Pons (tissue), 1 donor: ENCODE results near the gene MYLK4.

Experiments
- DNase-seq: peaks from one replicate; pipeline ENCODE4 v3.0.0-alpha.2; 2016; ENCODE audit warnings: low spot score

Gene MYLK4

DNA sequence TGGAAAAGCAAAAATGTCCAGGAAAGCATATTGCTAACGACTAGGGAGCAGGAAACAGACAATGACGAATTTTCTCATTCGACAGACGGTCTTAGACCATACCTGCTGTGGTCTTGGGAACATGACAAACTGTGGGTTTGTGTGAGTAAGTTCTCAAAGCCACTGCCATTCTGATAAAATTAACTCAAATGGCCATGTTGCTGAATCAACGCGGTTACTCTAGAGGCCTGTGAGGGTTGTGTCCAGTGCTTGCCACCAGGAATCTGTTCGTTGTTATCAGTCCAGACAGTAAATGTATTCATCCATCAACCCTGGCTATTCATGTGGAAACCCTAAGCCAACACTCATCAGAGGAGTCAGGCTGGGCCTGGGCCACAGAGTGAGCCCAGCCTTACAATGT, 124.3 kb downstream of the MYLK4 start:
- DNase-seq: no peak

DNA sequence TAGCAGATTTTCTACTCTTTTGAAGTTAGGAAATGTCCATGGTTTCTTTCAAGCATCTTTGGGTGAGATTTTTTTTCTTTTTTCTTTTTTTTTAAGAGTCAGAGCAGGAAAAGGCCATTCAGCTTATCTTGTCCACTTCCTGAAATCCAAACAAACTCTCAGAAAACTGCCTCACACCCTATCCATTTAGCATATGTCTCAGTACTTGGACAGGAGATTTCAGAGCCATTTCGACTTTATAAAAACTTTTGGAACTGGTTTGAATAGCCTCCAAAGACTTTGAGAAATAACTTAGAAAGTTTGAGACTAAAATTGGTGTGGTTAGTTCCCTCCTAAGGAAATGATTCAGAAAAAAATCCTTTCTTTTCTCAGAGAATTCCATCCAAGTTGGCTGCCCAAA, 125.1 kb downstream of the MYLK4 start:
- DNase-seq: no peak

DNA sequence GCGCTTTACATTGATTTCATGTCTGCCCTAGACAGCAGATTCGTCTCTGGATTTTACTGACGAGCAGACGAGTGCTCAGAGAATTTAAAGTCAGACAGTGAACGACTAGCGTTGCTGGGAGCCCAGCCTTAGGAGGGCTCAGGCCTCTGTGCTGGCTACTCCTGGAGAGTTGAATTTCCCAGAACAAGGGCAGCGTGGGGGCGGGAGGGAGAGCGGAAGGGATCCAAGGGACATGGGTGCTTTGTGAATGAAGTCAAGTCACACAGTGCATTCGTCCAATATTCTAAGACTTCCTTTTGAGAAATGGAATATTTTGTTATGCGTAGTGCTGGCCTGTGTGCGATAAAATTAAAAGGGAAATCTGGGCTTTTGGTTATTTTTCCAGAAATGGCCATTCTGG, 126.5 kb downstream of the MYLK4 start:
- DNase-seq: no peak

DNA sequence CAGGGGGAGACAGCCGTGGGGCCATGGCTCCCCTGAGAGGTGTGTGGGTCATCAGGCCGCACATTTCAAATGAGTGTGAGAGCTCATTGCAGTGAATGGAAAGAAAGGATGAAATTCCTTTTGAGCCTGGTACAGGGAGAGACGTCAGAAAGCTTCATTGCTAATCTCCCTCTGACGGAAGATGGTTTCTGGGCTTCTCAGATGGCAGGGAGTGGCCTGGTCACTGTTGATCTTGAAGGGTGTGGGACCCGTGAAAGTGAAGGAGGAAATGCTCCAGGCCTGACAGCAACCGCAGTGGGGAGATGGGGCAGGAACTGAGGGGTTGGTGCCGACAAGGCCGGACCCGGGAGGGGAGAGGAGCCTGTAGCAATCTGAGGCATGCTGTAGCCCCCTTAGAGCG, 127.4 kb downstream of the MYLK4 start:
- DNase-seq: no peak

DNA sequence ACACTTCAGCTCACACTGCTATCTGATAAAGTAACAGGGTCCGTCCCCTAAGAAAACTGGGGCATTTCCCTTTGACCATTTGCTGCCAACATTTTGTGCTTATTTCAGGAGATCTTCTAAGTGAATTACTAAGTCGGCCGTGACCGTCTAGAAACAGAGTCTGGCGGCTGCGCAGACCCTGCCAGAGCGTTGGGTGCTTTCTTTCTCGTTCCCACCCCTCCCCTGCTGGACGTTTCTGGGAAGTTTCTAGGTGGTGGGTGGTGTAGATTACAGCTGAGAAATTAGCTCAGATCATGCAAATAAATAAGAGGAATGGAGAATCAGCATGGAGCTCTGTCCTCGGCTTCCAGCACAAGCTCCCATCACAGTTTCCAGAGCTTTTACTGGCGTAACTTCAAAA, 128.1 kb downstream of the MYLK4 start:
- no peak for DNase-seq

DNA sequence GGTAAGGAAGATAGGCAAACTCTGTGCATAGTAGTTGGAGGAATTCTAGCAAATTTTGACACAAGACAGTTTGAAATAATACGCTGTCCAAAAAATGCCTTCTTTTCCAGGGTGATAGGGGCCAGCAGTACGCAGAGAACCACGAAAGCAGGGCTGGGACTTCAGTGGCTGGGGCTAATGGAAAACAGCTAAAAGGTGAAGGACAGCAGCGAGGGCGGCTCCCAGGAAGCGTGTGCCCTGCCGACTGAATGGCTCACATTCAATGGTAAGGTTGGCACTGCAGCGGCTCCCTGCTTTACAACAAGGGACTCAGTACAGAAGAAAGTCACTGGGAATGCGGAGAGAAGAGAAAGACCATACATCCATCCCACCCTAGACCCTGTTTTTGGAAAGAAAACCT, 131.1 kb downstream of the MYLK4 start:
- DNase-seq: no peak

DNA sequence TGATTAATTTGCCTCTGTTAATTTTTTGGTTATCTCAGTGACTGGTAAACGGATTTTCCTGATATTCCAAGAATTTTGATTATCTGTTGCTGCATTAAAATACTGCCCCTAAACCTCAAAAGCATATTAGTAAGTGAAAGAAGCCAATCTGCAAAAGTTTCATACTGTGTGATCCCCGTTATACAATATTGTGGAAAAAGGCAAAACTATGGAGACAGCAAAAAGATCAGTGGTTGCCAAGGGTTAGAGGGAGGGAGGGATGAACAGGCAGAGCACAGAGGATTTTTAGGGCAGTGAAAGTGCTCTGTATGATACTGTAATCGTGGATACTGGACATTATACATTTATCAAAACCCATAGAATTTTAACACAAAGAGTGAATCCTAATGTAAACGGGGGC, 133.0 kb downstream of the MYLK4 start:
- no peak for DNase-seq

DNA sequence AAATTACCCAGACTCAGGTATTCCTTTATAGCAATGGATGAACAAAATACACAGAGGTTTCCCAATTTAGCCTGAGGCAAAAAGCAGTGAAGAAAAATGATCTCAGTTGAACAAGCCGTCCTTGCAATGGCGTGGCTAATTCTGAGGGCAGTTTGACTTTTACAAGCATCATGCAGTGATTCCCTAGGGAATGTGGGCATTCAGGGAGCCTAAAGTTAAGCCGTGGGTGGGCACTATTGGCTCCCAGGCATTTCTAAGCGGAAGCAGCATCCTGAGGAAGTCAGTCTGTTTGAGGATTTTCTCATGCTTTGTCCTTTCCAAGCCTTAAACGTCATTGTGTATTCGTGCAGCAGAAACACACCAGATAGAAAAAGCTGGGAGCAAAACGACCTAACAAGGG, 133.9 kb downstream of the MYLK4 start:
- no peak for DNase-seq

DNA sequence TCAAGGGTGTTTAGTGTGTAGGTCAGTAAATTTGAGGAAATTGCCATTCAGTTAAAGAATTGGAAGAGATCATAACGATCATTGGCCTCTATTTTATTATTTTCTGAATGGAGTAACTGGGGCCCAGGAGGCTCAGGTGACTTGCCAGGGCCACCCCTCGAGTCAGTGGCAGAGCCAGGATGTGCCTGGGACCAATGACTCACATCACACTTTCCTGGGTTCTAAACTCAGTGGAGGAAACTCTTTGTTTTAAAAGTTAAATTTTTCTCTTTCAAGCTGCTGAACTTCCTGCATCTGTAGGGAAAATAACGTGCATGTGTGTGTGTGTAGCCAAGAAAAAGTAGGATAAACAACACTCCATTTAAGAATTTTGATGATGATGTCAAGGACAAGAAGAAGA, 135.5 kb downstream of the MYLK4 start:
- no peak for DNase-seq

DNA sequence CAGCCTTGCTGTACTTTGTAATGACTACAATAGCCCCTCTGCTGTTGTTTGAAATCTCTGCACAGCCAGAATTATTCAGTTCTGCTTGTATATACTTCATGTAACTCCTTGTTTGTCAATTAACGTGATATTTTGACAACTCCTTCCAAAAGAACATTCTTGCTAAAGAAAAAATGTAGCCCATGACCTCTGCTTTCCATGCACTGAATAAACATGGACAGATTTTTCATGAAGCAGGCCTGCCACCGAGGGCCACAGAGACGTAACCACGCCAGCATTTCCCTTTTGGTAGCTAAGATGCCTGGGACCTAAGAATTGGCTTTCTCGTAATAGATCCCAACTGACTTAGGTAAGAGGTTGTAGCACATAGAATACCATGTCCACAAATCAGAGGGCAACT, 135.9 kb downstream of the MYLK4 start:
- no peak for DNase-seq

DNA sequence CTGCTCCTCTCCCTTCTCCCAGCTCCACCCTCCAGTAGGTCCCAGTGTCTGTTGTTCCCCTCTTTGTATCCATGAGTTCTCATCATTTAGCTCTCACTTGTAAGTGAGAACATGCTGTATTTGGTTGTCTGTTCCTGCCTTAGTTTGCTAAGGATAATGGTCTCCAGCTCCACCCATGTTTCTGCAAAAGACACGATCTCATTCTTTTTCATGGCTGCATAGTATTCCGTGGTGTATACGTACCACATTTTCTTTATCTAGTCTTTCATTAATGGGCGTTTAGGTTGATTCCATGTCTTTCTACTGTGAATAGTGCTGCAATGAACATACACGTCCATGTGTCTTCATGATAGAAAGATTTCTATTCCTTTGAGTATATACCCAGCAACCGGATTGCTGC, 136.6 kb downstream of the MYLK4 start:
- DNase-seq: no peak
